GM08714 (cell line): ENCODE measurements around the gene EDARADD.
"Not testable (repeated sequence)": the region's sequence is repeated elsewhere in the genome, so short reads cannot be mapped to it uniquely, and the experiment has no call there.

ENCODE experiments used
- H3K4me3 ChIP-seq: fragments of 200-500 bp; sonication (Bioruptor generic); 2 replicates; pipeline ENCODE4 v1.5.1; 2014; ENCODE audit warnings: mild to moderate bottlenecking, low read length, inconsistent platforms
- ZNF274 ChIP-seq: IDR thresholded peaks from 2 replicates; pipeline ENCODE4 v1.6.1; 2012; ENCODE audit warnings: mild to moderate bottlenecking, low read depth, low read length

EDARADD gene

DNA sequence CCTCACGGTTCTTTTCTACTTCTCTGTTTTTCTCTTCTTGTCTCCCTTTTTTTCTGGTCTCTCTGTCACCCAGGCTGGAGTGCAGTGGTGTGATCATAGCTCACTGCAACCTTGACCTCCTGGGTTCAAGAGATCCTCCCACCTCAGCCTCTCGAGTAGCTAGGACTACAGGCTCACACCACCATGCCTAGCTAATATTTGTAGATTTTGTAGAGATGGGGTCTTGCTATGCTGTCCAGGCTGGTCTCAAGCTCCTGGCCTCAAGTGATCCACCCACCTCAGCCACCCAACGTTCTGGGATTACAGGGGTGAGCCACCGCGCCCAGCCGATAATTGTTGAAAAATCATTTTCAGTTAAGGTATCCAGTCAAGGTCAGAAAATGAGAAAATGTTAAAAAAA, 103.8 kb downstream of the EDARADD start:
- H3K4me3 ChIP-seq: no peak overlapping the region
- TF ChIP-seq ZNF274: no peak

DNA sequence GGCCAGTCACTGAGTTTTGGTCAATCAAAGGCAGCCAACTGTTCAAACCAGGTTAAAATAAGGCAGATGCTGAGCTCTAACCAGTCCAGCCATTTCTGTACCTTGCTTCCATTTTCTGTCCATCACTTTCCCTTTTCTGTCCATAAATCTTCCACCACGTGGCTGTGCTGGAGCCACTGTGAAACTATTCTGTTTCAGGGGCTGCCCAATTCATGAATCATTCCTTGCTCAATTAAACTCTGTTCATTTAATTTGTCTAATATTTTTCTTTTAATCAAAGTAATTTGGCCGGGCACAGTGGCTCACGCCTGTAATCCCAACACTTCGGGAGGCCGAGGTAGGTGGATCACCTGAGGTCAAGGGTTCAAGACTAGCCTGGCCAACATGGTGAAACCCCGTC, 107.0 kb downstream of the EDARADD start:
- H3K4me3 ChIP-seq: no peak overlapping the region
- TF ChIP-seq ZNF274: no peak

DNA sequence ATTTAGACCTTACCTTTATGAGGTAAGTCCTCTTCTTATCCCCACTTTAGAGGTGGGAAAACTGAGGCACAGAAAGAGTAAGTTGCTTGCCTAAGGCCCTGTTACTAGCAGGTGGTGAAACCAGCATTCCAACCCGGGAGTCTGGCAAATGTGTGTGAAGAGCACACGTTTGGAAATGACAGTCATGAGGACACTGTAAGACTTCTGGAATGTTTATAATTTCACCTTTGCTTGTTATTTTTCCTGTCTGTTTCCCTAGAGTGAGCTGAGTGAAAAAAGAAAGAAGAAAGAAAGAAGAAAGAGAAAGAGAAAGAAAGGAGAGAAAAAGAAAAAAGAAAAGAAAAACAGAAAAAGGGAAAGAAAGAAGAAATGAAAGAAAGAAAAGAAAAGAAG, 108.5 kb downstream of the EDARADD start:
- TF ChIP-seq ZNF274: no peak
- no peak overlapping the region for H3K4me3 ChIP-seq

DNA sequence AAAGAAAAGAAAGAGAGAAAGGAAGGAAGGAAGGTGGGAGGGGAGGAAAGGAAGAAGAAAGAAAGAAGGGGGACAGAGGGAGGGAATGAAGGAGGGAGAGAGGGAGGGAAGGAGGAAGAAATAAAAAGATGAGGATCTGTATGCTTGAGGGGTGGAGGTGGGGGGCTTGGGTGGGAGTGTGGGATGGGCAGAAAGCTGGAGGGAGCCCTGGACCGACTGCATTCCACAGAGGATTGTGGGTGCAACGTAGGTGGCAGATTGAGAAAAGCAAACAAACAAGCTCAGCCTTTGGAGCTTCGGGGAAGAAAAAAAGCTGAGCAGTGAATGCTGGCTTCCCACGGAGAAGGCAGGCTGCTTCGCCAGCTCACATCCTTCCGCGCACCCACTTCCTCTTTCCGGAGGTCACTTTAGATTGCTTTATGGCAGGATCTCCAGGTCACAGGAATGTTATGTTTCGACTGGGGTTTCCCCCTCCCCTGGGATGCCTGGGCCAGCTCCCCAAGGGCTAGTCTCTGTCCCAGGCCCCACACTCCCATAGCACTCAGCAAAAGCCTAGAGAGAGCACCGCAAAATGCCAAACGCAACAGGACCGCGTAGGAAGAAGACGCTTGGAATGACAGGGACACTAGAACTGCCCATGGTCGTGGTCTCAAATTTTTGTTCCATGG, 109.0 kb downstream of the EDARADD start:
- H3K4me3 ChIP-seq: no peak overlapping the region

DNA sequence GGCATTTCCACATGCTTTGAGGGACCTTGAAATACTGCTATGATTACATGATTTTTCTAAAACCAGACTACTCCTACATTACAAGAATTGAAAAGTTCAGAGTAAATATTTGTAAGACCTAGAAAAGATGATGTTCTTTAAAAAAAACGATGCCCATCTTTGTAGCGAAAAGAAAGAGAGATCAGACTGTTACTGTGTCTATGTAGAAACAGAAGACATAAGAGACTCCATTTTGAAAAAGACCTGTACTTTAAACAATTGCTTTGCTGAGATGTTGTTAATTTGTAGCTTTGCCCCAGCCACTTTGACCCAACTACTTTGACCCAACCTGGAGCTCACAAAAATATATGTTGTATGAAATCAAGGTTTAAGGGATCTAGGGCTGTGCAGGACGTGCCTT, 110.3 kb downstream of the EDARADD start:
- not testable (repeated sequence) for H3K4me3 ChIP-seq

More for the DNA sequence above, 109.0 kb downstream of the EDARADD start:
- no peak for TF ChIP-seq ZNF274

DNA sequence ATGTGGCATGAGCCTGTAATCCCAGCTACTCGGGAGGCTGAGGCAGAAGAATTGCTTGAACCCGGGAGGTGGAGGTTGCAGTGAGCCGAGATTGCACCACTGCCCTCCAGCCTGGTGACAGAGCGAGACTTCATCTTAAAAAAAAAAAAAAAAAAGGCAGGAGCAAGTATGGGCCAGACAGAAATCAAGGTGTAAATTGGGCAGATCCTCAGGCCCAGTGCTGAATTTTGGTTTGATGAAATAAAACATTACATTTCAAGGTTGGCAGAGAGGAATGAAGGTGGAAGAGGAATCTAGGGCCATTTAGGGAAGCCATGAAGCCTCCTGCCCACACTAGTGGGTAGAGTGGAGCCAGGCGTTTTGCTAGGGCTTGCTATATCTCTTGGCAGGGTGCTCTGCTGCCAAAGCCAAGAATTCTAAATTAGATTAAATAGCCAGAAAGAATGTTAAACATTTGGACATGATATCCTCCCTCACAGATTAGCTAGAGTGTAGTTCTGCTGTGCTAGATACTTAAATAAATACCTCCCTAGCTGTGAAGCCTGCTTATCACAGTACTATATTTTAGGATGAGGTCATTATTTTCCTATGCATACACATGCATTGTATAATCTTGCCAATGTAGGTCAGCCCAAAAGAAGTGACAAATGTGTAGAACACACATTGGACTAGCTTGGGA, 113.1 kb downstream of the EDARADD start:
- no peak overlapping the region for H3K4me3 ChIP-seq
- no peak for TF ChIP-seq ZNF274

DNA sequence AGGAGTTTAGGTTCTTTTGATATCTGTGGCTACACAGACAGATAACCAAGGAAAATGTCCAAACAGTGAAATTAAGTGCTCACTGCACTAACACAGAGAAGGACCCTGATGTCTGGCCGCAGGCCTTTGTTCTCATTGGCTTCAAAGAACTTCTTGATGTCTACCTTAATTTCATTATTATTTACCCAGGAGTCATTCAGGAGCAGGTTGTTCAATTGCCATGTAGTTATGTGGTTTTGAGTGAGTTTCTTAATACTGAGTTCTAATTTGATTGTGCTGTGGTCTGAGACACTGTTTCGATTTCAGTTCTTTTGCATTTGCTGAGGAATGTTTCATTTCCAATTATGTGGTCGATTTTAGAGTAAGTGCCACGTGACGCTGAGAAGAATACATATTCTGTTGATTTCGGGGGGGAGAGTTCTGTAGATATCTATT, 114.5 kb downstream of the EDARADD start:
- no peak for TF ChIP-seq ZNF274
- no peak overlapping the region for H3K4me3 ChIP-seq

DNA sequence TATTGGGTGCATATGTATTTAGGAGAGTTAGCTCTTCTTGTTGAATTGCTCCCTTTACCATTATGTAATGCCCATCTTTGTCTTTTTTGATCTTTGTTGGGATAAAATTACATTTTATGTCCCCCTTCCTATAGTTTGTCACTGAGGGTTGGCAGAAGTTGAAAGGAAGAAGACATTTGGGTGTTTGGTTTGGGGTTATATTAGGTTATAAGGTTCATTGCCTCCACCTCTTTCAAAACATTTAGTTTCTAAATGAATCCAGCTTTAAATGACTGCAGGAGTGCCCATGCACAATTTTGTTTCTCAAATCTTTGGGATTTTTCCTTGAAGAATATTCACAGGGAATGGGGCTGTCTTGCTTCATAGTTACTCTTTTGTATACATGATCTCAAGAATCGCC, 115.1 kb downstream of the EDARADD start:
- TF ChIP-seq ZNF274: no peak
- no peak overlapping the region for H3K4me3 ChIP-seq

DNA sequence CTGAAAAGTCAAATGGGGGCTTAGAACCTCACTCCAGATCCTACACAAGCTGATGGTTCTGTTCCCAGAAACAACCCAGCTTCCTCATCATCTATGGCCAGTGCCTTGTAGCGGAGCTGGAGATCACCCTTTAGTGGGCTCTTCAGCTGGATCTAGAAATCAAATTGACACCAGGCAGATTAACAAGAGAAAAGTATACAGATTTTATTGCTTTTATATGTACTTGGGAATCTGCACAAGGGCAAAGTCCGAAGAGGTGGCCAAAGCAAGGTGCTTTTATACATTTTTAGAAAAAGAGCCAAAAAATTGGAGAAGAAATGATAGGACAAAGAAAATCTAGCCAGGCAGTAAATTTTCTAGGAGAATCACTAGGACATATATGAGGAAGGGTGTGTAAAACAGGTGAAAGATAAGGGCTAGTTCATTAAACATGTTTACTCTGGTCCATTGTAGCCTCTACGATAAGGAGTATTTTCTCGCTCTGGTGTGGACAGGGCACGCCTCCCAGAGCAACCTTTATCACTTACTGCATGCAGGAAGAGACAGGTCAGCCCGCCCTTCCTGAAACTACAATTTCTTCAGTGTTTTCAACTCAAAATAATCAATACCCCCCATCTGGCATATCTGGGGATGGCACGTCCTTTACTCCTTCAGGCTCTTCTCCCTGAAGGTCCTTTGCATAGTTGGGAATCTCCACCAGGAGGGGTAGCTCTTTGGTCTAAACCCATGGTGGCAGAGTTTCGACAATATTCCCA, 115.7 kb downstream of the EDARADD start:
- no peak overlapping the region for H3K4me3 ChIP-seq
- no peak for TF ChIP-seq ZNF274

DNA sequence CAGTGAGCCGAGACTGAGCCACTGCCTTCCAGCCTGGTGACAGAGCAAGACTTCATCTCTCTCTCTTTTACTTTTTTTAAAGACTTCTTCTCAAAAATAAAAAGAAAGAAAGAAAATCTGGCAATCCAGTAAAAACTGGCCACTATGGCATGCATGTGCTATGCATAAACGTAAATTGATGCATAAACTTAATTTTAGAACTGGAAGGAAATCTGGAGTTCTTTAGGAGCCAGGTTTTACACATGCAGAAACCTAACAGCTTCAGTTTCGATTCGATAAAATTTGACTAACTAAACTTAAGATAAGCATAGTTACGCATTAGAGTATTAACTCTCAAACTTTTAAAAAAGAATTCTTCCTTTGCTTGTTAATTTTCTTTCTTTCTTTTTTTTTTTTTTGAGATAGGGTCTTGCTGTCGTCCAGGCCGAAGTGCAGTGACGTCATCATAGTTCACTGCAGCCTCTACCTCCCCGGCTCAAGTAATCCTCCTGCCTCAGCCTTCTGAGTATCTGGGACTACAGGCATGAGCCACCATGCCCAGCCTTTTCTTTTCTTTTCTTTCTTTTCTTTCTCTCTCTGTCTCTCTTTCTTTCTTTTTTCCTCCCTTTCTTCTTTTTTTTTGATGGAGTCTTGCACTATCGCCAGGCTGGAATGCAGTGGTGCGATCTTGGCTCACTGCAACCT, 117.8 kb downstream of the EDARADD start:
- H3K4me3 ChIP-seq: no peak overlapping the region
- no peak for TF ChIP-seq ZNF274

DNA sequence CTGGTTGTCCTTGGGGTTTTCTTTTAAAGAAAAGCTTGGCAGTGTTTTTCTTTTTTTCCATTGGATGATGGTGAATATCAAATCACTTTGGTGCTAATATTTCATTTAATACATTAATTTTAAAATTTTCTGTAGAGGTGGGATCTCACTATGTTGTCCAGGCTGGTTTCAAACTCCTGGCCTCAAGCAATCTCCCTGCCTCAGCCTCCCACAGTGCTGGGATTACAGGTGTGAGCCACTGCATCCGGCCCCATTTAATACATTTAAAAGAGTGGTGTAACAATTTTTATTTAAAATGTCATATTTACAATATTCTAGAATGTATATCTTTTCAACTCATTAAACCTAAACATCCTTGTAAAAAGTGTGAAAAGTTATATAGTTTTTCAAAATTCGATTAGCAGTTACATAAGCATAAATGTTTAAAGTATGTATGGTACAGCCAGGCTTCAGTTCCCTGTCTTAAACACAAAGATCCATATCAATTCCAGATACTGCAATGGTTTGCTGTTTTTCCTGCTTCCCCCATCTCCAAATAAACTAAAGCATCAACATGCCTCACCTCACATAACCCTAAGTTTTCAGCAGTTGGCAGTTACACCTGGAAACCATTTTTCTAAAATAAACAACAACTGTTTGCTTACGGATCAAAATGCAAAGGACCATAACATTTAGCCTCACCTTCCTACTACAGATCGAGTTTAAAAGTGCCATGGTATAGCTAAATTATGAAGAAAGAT, 120.8 kb downstream of the EDARADD start:
- H3K4me3 ChIP-seq: no peak overlapping the region

DNA sequence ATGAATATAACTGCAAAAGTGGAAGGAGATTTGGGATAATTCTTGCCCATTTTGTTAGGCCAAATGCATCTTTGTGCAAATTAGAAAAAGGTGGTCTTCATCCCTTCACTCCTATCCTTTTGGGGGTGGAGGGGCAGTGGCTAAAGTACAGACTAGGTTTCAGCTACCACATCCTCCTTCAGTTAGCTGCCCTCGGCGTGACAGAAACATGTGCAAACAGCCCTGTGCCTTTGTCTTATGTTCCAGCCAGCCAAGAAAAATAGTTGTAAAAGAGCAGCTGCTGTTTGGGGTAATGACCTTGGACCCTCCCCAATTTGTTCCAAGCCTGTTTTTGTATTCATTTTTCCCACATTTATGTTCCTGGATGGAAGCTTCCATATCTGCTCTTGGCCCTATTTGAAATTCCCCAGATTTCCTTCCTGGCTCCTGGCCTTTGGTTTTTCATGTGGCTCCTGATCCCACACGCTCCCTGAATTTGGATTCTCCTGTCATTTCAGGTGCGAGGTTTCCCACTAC, 121.4 kb downstream of the EDARADD start:
- no peak for TF ChIP-seq ZNF274
- no peak overlapping the region for H3K4me3 ChIP-seq

More for the DNA sequence above, 120.8 kb downstream of the EDARADD start:
- TF ChIP-seq ZNF274: no peak

DNA sequence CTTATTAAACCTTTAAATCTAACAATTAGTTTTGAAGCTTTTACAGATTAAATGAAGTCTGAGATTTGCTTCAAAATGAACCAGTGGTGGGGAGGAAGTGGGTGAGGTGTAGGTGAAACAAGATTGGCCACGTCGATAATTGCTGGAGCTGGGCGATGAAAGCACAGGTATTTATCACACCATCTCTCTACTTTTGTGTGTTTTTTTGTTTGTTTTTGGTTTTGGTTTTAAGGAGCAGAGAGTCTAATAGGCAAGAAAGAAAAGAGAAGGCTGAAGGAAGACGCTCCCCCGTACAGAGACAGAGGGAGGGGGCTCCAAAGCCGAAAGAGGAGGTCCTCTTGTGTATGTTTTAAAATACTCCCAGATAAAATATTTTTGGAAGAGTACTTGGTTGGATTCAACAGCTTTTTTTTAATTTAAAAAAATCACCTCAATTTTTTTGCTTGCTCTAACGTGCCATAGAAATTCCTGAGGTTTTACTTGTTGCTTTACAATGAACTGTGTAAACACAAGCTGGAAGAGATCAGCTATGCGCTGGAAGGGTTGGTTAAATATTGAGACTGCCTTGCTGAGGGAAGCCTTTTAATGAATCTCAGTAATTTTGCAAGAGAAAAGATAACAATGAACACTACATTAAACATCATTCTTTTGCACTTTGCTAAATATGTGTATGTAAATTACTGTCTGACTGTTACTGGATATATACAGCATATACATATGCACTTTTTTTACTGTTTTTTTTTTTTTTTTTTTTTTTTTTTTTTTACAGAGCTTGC, 123.0 kb downstream of the EDARADD start:
- no peak for TF ChIP-seq ZNF274
- peak overlapping the region; percentile 22; the same call in 1 of the 2 replicates for H3K4me3 ChIP-seq

DNA sequence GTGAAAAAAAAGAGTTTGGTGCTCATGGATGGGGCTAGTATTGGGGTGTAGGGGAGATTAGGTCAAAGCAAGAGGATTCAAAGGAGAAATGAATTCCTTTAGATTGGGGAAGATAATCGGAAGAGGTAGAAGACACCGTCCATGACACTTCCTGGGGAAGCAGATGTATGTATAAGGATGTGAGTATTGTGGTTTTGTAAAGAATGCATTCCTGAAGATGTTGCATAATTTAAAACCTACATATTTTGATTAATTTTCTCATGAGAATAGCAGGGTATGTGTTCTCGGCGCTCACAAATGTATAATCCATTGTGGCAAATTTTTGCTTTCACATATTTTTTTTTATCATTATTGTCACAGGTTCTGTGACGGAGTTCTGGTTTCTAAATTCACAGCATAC, 124.2 kb downstream of the EDARADD start:
- no peak overlapping the region for H3K4me3 ChIP-seq
- TF ChIP-seq ZNF274: no peak
